ENCODE data around the gene SFTA2.
"Not testable (repeated sequence)": the region's sequence is repeated elsewhere in the genome, so short reads cannot be mapped to it uniquely, and the experiment has no call there.

The SFTA2 gene

GRCh38 chr6:30902709-30903108, 29.3 kb downstream of the SFTA2 start:
- H3K36me3 ChIP-seq = peaks cover 29% of the 10 kb centered on the region
- peaks cover 21% of the 10 kb centered on the region for H3K4me1 ChIP-seq
- no peaks in the 10 kb centered on the region for H3K9me3 ChIP-seq
- peak overlapping the region; percentile 40; the same call in 1 of the 2 replicates for H3K27ac ChIP-seq
- H3K9ac ChIP-seq = no peak overlapping the region
- H4K20me1 ChIP-seq = no peaks in the 10 kb centered on the region
- H3K4me3 ChIP-seq = no peak overlapping the region
- H3K4me2 ChIP-seq = peak overlapping the region; percentile 50
- no peak for TF ChIP-seq Cebpa-rat (IDR thresholded peaks at IDR 0.05)
- no peaks in the 10 kb centered on the region for H3K27me3 ChIP-seq

GRCh38 chr6:30902196-30902595, 29.8 kb downstream of the SFTA2 start:
- not testable (repeated sequence) for H3K4me3 ChIP-seq, H3K9me3 ChIP-seq, H3K27me3 ChIP-seq, H4K20me1 ChIP-seq, H3K9ac ChIP-seq
- peaks cover 17% of the 10 kb centered on the region for H3K4me1 ChIP-seq
- H3K4me2 ChIP-seq = peak overlapping the region; percentile 50
- 0 out of 2 replicates have a peak overlapping the region, but pooled peaks have one; percentile 40 for H3K27ac ChIP-seq
- peaks cover 34% of the 10 kb centered on the region for H3K36me3 ChIP-seq

GRCh38 chr6:30901436-30901835, 30.5 kb downstream of the SFTA2 start:
- Histone ChIP-seq H3K36me3 (peaks cover 40% of the 10 kb centered on the region), H3K9me3 (no peaks in the 10 kb centered on the region), H4K20me1 (no peaks in the 10 kb centered on the region), H3K4me3 (no peak overlapping the region), H3K27me3 (no peaks in the 10 kb centered on the region), H3K27ac (no peak overlapping the region), H3K9ac (no peak overlapping the region), H3K4me2 (no peak overlapping the region), H3K4me1 (peaks cover 17% of the 10 kb centered on the region)
- TF ChIP-seq Cebpa-rat (IDR thresholded peaks at IDR 0.05) = no peak

GRCh38 chr6:30900863-30901417, 31.0 kb downstream of the SFTA2 start:
- TF ChIP-seq Cebpa-rat (IDR thresholded peaks at IDR 0.05) = no peak
- no peak overlapping the region for H3K4me2 ChIP-seq
- no peaks in the 10 kb centered on the region for H3K9me3 ChIP-seq
- no peak overlapping the region for H3K9ac ChIP-seq
- H3K4me1 ChIP-seq = peaks cover 17% of the 10 kb centered on the region
- no peak overlapping the region for H3K4me3 ChIP-seq
- no peaks in the 10 kb centered on the region for H4K20me1 ChIP-seq
- peaks cover 45% of the 10 kb centered on the region for H3K36me3 ChIP-seq
- H3K27ac ChIP-seq = no peak overlapping the region
- H3K27me3 ChIP-seq = no peaks in the 10 kb centered on the region

GRCh38 chr6:30898750-30899360, 33.1 kb downstream of the SFTA2 start:
- Histone ChIP-seq H3K9me3 (no peaks in the 10 kb centered on the region), H3K4me3 (no peak overlapping the region), H3K27me3 (no peaks in the 10 kb centered on the region), H4K20me1 (no peaks in the 10 kb centered on the region), H3K9ac (no peak overlapping the region), H3K27ac (no peak overlapping the region), H3K36me3 (peaks cover 66% of the 10 kb centered on the region), H3K4me2 (no peak overlapping the region), H3K4me1 (peaks cover 32% of the 10 kb centered on the region)
- no peak for TF ChIP-seq Cebpa-rat (IDR thresholded peaks at IDR 0.05)

- Histone ChIP-seq H3K4me3 (no peak overlapping the region), H3K9ac (no peak overlapping the region), H4K20me1 (no peaks in the 10 kb centered on the region), H3K4me2 (no peak overlapping the region), H3K9me3 (no peaks in the 10 kb centered on the region), H3K27me3 (no peaks in the 10 kb centered on the region), H3K27ac (no peak overlapping the region), H3K36me3 (peaks cover 75% of the 10 kb centered on the region), H3K4me1 (peaks cover 25% of the 10 kb centered on the region)
- TF ChIP-seq Cebpa-rat (IDR thresholded peaks at IDR 0.05) = no peak
These were observed 34.1 kb downstream of the SFTA2 start for GRCh38 chr6:30897882-30898281.

- Histone ChIP-seq H4K20me1 (no peaks in the 10 kb centered on the region; the same call in 1 of the 2 replicates), H3K4me1 (peaks cover 15% of the 10 kb centered on the region), H3K36me3 (peaks cover 89% of the 10 kb centered on the region), H3K9me3 (no peaks in the 10 kb centered on the region), H3K4me3 (no peak overlapping the region), H3K4me2 (no peak overlapping the region), H3K27me3 (no peaks in the 10 kb centered on the region), H3K27ac (no peak overlapping the region), H3K9ac (no peak overlapping the region)
- no peak for TF ChIP-seq Cebpa-rat (IDR thresholded peaks at IDR 0.05)
These were observed 35.4 kb downstream of the SFTA2 start for GRCh38 chr6:30896541-30896940.

GRCh38 chr6:30895343-30895742, 36.6 kb downstream of the SFTA2 start:
- H3K4me3 ChIP-seq = no peak overlapping the region
- peaks cover 19% of the 10 kb centered on the region for H3K4me1 ChIP-seq
- no peak overlapping the region for H3K27ac ChIP-seq
- peak overlapping the region; percentile 14; the same call in 1 of the 2 replicates for H3K4me2 ChIP-seq
- no peaks in the 10 kb centered on the region for H3K27me3 ChIP-seq
- no peak overlapping the region for H3K9ac ChIP-seq
- H3K9me3 ChIP-seq = no peaks in the 10 kb centered on the region
- no peak for TF ChIP-seq Cebpa-rat (IDR thresholded peaks at IDR 0.05)
- H3K36me3 ChIP-seq = peaks cover 98% of the 10 kb centered on the region
- no peaks in the 10 kb centered on the region; the same call in 1 of the 2 replicates for H4K20me1 ChIP-seq

- TF ChIP-seq Cebpa-rat (IDR thresholded peaks at IDR 0.05) = no peak
- Histone ChIP-seq H3K36me3 (peaks cover 98% of the 10 kb centered on the region), H3K27ac (no peak overlapping the region), H3K9ac (no peak overlapping the region), H3K4me1 (peaks cover 23% of the 10 kb centered on the region), H3K4me3 (no peak overlapping the region), H4K20me1 (no peaks in the 10 kb centered on the region; the same call in 1 of the 2 replicates), H3K9me3 (no peaks in the 10 kb centered on the region), H3K4me2 (peak overlapping the region; percentile 14; the same call in 1 of the 2 replicates), H3K27me3 (no peaks in the 10 kb centered on the region)
These were observed 37.0 kb downstream of the SFTA2 start for GRCh38 chr6:30894935-30895334.

GRCh38 chr6:30894381-30894780, 37.6 kb downstream of the SFTA2 start:
- Histone ChIP-seq H4K20me1 (peaks cover 4% of the 10 kb centered on the region; the same call in 1 of the 2 replicates), H3K4me2 (no peak overlapping the region), H3K36me3 (peaks cover 98% of the 10 kb centered on the region), H3K4me3 (no peak overlapping the region), H3K9me3 (no peaks in the 10 kb centered on the region), H3K27ac (no peak overlapping the region), H3K27me3 (no peaks in the 10 kb centered on the region), H3K4me1 (peaks cover 28% of the 10 kb centered on the region), H3K9ac (no peak overlapping the region)
- TF ChIP-seq Cebpa-rat (IDR thresholded peaks at IDR 0.05) = no peak
